Choroid plexus epithelial cell (primary cell): ENCODE measurements around the gene C4orf50.

Experiments
- DNase-seq: peaks from one replicate; pipeline ENCODE4 v3.0.0-alpha.2; 2010; ENCODE audit warnings: low read depth
- H3K4me3 ChIP-seq: 2 replicates; pipeline ENCODE4 v1.5.1; 2011; ENCODE audit warnings: low read depth, mild to moderate bottlenecking, control low read depth, low read length, moderate library complexity
- TF ChIP-seq, protein P1 (sequence below): conservative IDR thresholded peaks from 2 replicates; pipeline ENCODE4 v1.5.1; 2011; ENCODE audit warnings: low read depth, mild to moderate bottlenecking, control low read depth, inconsistent platforms, low read length, moderate library complexity

Gene C4orf50

GRCh38 chr4:5916229-5916628 lies 102.0 kb downstream of the C4orf50 start:
- DNase-seq = no peak
- no peak overlapping the region for H3K4me3 ChIP-seq
- TF ChIP-seq, protein P1, sequence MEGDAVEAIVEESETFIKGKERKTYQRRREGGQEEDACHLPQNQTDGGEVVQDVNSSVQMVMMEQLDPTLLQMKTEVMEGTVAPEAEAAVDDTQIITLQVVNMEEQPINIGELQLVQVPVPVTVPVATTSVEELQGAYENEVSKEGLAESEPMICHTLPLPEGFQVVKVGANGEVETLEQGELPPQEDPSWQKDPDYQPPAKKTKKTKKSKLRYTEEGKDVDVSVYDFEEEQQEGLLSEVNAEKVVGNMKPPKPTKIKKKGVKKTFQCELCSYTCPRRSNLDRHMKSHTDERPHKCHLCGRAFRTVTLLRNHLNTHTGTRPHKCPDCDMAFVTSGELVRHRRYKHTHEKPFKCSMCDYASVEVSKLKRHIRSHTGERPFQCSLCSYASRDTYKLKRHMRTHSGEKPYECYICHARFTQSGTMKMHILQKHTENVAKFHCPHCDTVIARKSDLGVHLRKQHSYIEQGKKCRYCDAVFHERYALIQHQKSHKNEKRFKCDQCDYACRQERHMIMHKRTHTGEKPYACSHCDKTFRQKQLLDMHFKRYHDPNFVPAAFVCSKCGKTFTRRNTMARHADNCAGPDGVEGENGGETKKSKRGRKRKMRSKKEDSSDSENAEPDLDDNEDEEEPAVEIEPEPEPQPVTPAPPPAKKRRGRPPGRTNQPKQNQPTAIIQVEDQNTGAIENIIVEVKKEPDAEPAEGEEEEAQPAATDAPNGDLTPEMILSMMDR = no peak

DNA sequence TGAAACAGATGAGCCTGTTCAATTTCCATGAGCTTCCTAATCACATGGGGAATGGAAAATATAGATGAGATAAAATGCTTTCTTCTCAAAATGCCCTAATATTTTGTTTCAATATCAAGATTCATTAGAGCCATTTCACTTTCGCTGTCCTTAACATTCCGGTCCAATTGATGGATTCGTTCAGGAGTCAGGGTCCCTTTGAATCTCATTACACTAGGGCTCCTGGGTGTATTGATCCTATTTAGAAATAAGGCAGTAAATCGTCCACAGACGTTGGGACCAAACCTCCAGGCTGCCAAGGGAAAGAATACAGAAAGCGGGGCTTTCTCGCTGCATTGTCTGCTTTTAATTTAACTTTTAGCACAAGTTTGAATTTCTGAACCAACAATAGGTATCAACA lies 104.8 kb downstream of the C4orf50 start:
- H3K4me3 ChIP-seq = no peak overlapping the region
- no peak for DNase-seq
- TF ChIP-seq, protein P1 = no peak

DNA sequence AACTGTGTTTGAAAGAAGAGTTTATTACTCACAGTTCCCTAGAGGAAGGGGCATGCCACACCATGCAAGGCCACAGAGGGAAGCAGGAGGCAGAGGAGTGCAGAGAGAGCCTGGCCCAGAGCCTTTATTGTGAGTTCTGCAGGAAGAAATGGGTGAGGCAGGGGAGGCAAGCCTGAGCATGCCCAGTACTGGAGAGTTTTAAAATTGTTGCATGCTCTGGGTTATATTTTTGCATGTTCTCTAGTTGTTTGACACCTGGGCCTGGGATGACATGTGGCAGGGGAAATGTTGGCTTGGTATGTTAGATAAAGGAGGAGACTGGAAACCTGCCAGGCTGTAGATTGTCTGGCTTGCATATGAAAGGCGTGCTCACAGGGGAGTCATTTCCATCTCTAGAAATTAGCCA lies 105.6 kb downstream of the C4orf50 start:
- no peak overlapping the region for H3K4me3 ChIP-seq
- TF ChIP-seq, protein P1 = no peak
- no peak for DNase-seq

DNA sequence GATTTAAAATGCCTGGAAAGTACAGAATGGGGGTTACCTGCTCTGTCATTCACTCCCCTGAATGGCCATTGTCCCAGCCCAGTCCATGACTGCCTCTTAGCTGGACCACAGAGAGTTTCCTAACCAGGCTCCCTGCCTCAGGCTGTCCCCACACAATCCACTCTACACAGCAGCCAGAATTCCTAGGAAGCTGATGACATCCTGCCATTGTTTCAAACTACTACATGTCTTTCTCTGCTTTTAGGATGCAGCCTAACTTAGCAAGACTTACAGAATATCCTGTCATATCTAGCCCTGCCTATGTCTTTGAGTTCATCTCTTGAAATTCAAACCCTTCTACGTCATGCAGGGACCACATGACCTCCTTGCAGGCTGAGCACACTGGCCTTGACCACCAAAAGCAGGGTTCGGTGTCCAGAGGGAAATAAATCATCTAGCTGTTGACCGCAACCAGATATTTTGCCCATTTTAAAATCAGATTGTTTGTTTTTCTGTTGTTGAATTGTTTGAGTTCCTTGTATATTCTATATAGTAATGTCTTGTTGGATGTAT lies 109.3 kb downstream of the C4orf50 start:
- no peak overlapping the region for H3K4me3 ChIP-seq
- no peak for DNase-seq
- TF ChIP-seq, protein P1 = no peak

DNA sequence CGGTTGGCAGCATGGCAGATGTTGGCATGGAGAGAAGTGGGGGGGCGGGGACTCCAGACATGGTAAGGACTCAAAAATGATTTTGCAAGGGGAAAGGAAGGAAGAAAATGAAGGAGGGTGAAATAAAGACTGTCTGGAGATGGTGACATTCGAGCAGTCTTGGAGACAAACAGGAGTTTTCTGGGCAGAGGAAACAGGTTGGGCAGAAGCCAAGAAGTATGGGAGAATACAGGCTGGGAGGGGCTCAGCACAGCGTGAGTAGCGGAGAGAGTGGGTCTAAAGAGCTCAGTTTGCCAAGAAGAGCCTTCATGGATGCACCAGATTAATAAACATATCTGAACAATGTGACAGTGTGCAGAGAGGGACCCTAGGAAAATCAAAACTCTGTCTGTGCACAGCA lies 112.0 kb downstream of the C4orf50 start:
- no peak overlapping the region for H3K4me3 ChIP-seq
- no peak for DNase-seq
- TF ChIP-seq, protein P1 = no peak

DNA sequence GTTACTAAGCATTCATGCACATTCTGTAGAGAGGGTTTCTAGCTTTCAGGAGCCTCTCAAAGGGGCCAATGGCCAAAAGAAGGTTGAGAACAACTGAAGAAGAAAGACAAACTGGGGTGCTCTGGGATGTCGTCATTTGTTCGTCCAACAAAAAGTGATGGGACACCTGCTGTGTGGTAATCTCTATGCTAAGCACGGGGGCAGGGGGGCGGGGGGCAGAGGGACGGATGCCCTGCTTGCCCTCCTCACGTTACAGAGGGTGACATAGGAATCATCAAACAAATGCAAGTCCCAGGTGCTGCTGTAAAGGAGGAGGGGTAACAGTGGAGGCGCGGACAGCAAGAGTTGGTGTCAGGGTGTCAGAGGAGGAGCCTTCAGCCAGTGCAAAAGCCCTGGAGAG lies 112.5 kb downstream of the C4orf50 start:
- no peak overlapping the region for H3K4me3 ChIP-seq
- TF ChIP-seq, protein P1 = no peak
- no peak for DNase-seq

DNA sequence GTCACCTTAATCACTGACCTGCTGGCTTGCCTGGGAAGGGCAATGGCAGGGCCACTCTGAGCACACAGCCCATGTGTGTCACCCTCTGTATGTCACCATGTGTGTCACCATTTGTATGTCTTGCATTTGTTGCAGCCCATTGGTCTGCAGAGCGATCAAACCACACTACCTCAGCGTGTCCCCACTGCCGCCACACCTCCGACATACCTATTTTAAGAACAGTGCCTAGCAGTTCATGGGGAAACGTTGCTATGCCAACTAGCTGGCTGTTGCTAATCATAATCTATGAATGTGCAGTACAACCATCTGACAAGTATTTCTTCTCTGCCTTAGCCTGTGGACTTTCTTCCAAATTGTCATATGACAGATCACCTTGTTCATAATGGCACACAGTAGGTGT lies 117.4 kb downstream of the C4orf50 start:
- TF ChIP-seq, protein P1 = no peak
- DNase-seq = no peak
- H3K4me3 ChIP-seq = no peak overlapping the region
